T-cell (primary cell): ENCODE measurements around the gene NFIX. TPM values are rescaled to one million over a fixed set of nuclear protein-coding genes. Genes with fewer than 3 reads are reported as not detected.

Experiments used
- ATAC-seq, 4 experiments: fragments of 200-7000 bp in 3 of 4; fragments of 150-1000 bp in 1 of 4; cut with Tn5 transposase; replicated peaks in 1 of 4; 1 replicate in 3 of 4; 2 replicates in 1 of 4; pipeline ENCODE4 v1.10.0; 2021; ENCODE audit warnings: moderate library complexity in 3 of 4, mild to moderate bottlenecking in 2 of 4, moderate number of reproducible peaks in 1 of 4
- CTCF ChIA-PET, 2 donors: fragments of 300-600 bp; sonication (Branson Sonifier 250); formaldehyde crosslinking; loops; one replicate each; lab custom pipeline; 2022; ENCODE audit warnings: antibody characterized with exemption in 2 of 2; lab: Charles Lee
- POLR2A ChIA-PET, 2 donors: fragments of 300-600 bp; sonication (Branson Sonifier 250); formaldehyde crosslinking; loops; one replicate each; lab custom pipeline; 2022; ENCODE audit warnings: antibody characterized with exemption in 2 of 2; lab: Charles Lee
- DNase-seq, 35 experiments: peaks; one replicate each; pipeline versions ENCODE4 v3.0.0 to v3.0.0-alpha.2; 2013 to 2023
- H3K27ac ChIP-seq: one replicate; pipeline ENCODE4 v1.5.1; 2013; ENCODE audit warnings: low read length
- H3K27me3 ChIP-seq, 2 experiments: replicated peaks in 1 of 2; 1 replicate in 1 of 2; 2 replicates in 1 of 2; pipeline versions ENCODE4 v1.6.1 to v1.7.0; 2013; ENCODE audit warnings: low read length in 1 of 2, mixed read lengths in 1 of 2; ENCODE audit not compliant: control insufficient read depth in 2 of 2, insufficient read depth in 2 of 2; ENCODE audit errors: extremely low read depth in 1 of 2
- H3K36me3 ChIP-seq, 2 donors: 1 replicate in 1 of 2; 2 replicates in 1 of 2; pipeline versions ENCODE4 v1.6.1 to v1.7.0; 2013; ENCODE audit warnings: low read length in 1 of 2; ENCODE audit not compliant: control insufficient read depth in 2 of 2, insufficient read depth in 1 of 2; ENCODE audit errors: extremely low read depth in 1 of 2
- H3K4me1 ChIP-seq, 2 experiments: 1 replicate in 1 of 2; 2 replicates in 1 of 2; pipeline versions ENCODE4 v1.6.1 to v1.7.0; 2013; ENCODE audit warnings: low read length in 2 of 2, mixed read lengths in 1 of 2; ENCODE audit not compliant: insufficient read depth in 2 of 2, control insufficient read depth in 1 of 2; ENCODE audit errors: extremely low read depth in 1 of 2
- H3K4me3 ChIP-seq, 2 donors: 1 replicate in 1 of 2; 2 replicates in 1 of 2; pipeline versions ENCODE4 v1.5.1 to v1.7.0; 2013; ENCODE audit warnings: mild to moderate bottlenecking in 2 of 2, low read length in 1 of 2, moderate library complexity in 1 of 2; ENCODE audit not compliant: control insufficient read depth in 1 of 2; ENCODE audit errors: extremely low read depth in 1 of 2
- H3K9me3 ChIP-seq: 2 replicates; pipeline ENCODE4 v1.7.0; 2013
- H3K27ac Mint-ChIP-seq, 2 donors: one replicate each; pipeline ENCODE4 v1.8.0; 2020 to 2021; ENCODE audit warnings: mild to moderate bottlenecking in 2 of 2, mixed read lengths in 2 of 2
- H3K27me3 Mint-ChIP-seq, 2 donors: one replicate each; pipeline ENCODE4 v1.8.0; 2021 to 2022; ENCODE audit warnings: mixed read lengths in 2 of 2
- H3K36me3 Mint-ChIP-seq: one replicate; pipeline ENCODE4 v1.8.0; 2021; ENCODE audit warnings: mixed read lengths
- H3K4me1 Mint-ChIP-seq, 3 donors: one replicate each; pipeline ENCODE4 v1.8.0; 2020 to 2022; ENCODE audit warnings: mixed read lengths in 3 of 3, mild to moderate bottlenecking in 1 of 3
- H3K4me3 Mint-ChIP-seq, 3 donors: one replicate each; pipeline ENCODE4 v1.8.0; 2020 to 2022; ENCODE audit warnings: mild to moderate bottlenecking in 3 of 3, mixed read lengths in 3 of 3, moderate library complexity in 3 of 3
- H3K9me3 Mint-ChIP-seq, 3 donors: one replicate each; pipeline ENCODE4 v1.8.0; 2020 to 2022; ENCODE audit warnings: mixed read lengths in 3 of 3
- WGBS: methylation state at CpG from one replicate; pipeline ENCODE4 v1.1.5; 2013; ENCODE audit warnings: missing lambda C conversion rate; ENCODE audit not compliant: insufficient coverage; 5-methylcytosine and 5-hydroxymethylcytosine counted together
- total RNA-seq, 35 experiments: library from RNA in 6 of 35; stranded (reverse) in 6 of 35; fragments of 120-200 nt in 1 of 35; gene quantifications; one replicate each; pipeline versions ENCODE4 v1.2.1 to v1.2.4 and lab custom pipeline; 2013 to 2026

The NFIX gene
- total RNA-seq, 5 donors from 2014 or later (not counting 1 experiment from before 2014, with no cell fraction given): 3.9 to 6.6 (median 6.3) TPM

- Histone ChIP-seq H3K4me1 (peaks cover 0 to 37% of the 10 kb centered on the region in 2 experiments), H3K27me3 (peaks cover 22 to 91% of the 10 kb centered on the region in 2 experiments), H3K9me3 (no peaks in the 10 kb centered on the region), H3K4me3 (peak overlapping the region; percentile 11 to 34), H3K36me3 (no peaks in the 10 kb centered on the region), H3K27ac (no peak overlapping the region)
- no peaks in the 10 kb centered on the region for H3K9me3 Mint-ChIP-seq
- ChIA-PET CTCF (interaction anchor here in 1 of 2 donors (0.6 to 1.0 kb wide), 4 partner anchors 21 to 67 kb away, joined by 3 to 5 read pairs (median 4); no protein-coding TSS in a partner anchor), POLR2A (interaction anchor here in 1 of 2 donors (0.7 kb wide), 1 partner anchor 8 kb away, joined by 5 read pairs; no protein-coding TSS in a partner anchor)
- peaks cover 22 to 34% (median 29%) of the 10 kb centered on the region in 3 donors for H3K4me1 Mint-ChIP-seq
- H3K27me3 Mint-ChIP-seq: peaks cover 41 to 83% of the 10 kb centered on the region in 2 donors
- peak overlapping the region; percentile 6 to 25 for H3K27ac Mint-ChIP-seq
- H3K4me3 Mint-ChIP-seq: peak overlapping the region; percentile 78 to 82 (median 79)
- 1% methylated on average over 19 of the region's 52 CpGs for WGBS
- DNase-seq (peak in 4 of 35 experiments; percentile 15 to 47 (median 22)), ATAC-seq (peak; percentile 48 to 66 (median 64))
- peaks cover 4% of the 10 kb centered on the region for H3K36me3 Mint-ChIP-seq
Measured at GRCh38 chr19:13012690-13013608, 17.7 kb downstream of the NFIX start.

- no peak for DNase-seq
- Mint-ChIP-seq H3K9me3 (no peaks in the 10 kb centered on the region), H3K4me1 (peaks cover 22 to 34% (median 29%) of the 10 kb centered on the region in 3 donors), H3K27ac (no peak overlapping the region), H3K36me3 (no peaks in the 10 kb centered on the region), H3K4me3 (peak overlapping the region; percentile 65 to 79 (median 78)), H3K27me3 (peaks cover 41 to 79% of the 10 kb centered on the region in 2 donors)
- H3K36me3 ChIP-seq: no peaks in the 10 kb centered on the region
- ATAC-seq: no peak
- no peak overlapping the region for H3K27ac ChIP-seq
- no peaks in the 10 kb centered on the region for H3K9me3 ChIP-seq
- peaks cover 24 to 88% of the 10 kb centered on the region in 2 experiments for H3K27me3 ChIP-seq
- ChIA-PET POLR2A (interaction anchor here (0.7 to 0.8 kb wide), 2 partner anchors 9 kb away, joined by 4 to 5 read pairs; no protein-coding TSS in a partner anchor), CTCF (interaction anchor here in 1 of 2 donors (0.6 to 1.0 kb wide), 4 partner anchors 22 to 66 kb away, joined by 3 to 5 read pairs (median 4); no protein-coding TSS in a partner anchor)
- H3K4me1 ChIP-seq: peaks cover 0 to 37% of the 10 kb centered on the region in 2 experiments
- 8% methylated on average over 13 of the region's 20 CpGs for WGBS
- H3K4me3 ChIP-seq: peak overlapping the region; percentile 11 to 34
Measured at GRCh38 chr19:13013649-13014048, 18.4 kb downstream of the NFIX start.

GRCh38 chr19:13014101-13014920, 19.0 kb downstream of the NFIX start:
- CTCF ChIA-PET: interaction anchor here in 1 of 2 donors (0.7 to 1.0 kb wide), 2 partner anchors 58 to 66 kb away, joined by 3 to 4 read pairs; no protein-coding TSS in a partner anchor

GRCh38 chr19:13014921-13015280, 19.6 kb downstream of the NFIX start:
- Histone ChIP-seq H3K36me3 (no peaks in the 10 kb centered on the region), H3K4me3 (no peak overlapping the region), H3K27ac (no peak overlapping the region), H3K4me1 (peaks cover 0 to 37% of the 10 kb centered on the region in 2 experiments), H3K9me3 (no peaks in the 10 kb centered on the region), H3K27me3 (peaks cover 28 to 76% of the 10 kb centered on the region in 2 experiments)
- DNase-seq (no peak), ATAC-seq (no peak)
- Mint-ChIP-seq H3K9me3 (no peaks in the 10 kb centered on the region), H3K27ac (peak overlapping the region in 1 of 2 donors; percentile 65), H3K4me3 (peak overlapping the region in 2 of 3 donors; percentile 28 to 78), H3K27me3 (peaks cover 36 to 68% of the 10 kb centered on the region in 2 donors), H3K36me3 (no peaks in the 10 kb centered on the region), H3K4me1 (peaks cover 22 to 34% (median 29%) of the 10 kb centered on the region in 3 donors)
- ChIA-PET CTCF (interaction anchor here in 1 of 2 donors (1.3 kb wide), 1 partner anchor 46 kb away, joined by 5 read pairs; no protein-coding TSS in a partner anchor), POLR2A (no interaction called here)
- WGBS: 82% methylated on average over 1 of the region's 4 CpGs

More at GRCh38 chr19:13014101-13014920, 19.0 kb downstream of the NFIX start:
- Mint-ChIP-seq H3K4me1 (peaks cover 22 to 34% (median 29%) of the 10 kb centered on the region in 3 donors), H3K36me3 (no peaks in the 10 kb centered on the region), H3K4me3 (peak overlapping the region; percentile 65 to 79 (median 78)), H3K27ac (peak overlapping the region in 1 of 2 donors; percentile 65), H3K9me3 (no peaks in the 10 kb centered on the region), H3K27me3 (peaks cover 36 to 72% of the 10 kb centered on the region in 2 donors)
- DNase-seq (no peak), ATAC-seq (no peak)
- peaks cover 31 to 81% of the 10 kb centered on the region in 2 experiments for H3K27me3 ChIP-seq
- peaks cover 0 to 37% of the 10 kb centered on the region in 2 experiments for H3K4me1 ChIP-seq
- POLR2A ChIA-PET: interaction anchor here in 1 of 2 donors (0.8 kb wide), 1 partner anchor 8 kb away, joined by 4 read pairs; no protein-coding TSS in a partner anchor
- peak overlapping the region; percentile 11 to 34 for H3K4me3 ChIP-seq
- 31% methylated on average over 18 of the region's 35 CpGs for WGBS
- H3K27ac ChIP-seq: no peak overlapping the region
- no peaks in the 10 kb centered on the region for H3K36me3 ChIP-seq
- no peaks in the 10 kb centered on the region for H3K9me3 ChIP-seq

- H3K27me3 Mint-ChIP-seq: peaks cover 36 to 64% of the 10 kb centered on the region in 2 donors
- no CpG with 5 or more reads among the region's 12 CpGs for WGBS
- peak overlapping the region in 1 of 3 donors; percentile 78 for H3K4me3 Mint-ChIP-seq
- no peaks in the 10 kb centered on the region for H3K36me3 ChIP-seq
- no peak for ATAC-seq
- ChIA-PET CTCF (interaction anchor here in 1 of 2 donors (1.3 kb wide), 1 partner anchor 46 kb away, joined by 5 read pairs; no protein-coding TSS in a partner anchor), POLR2A (interaction anchor here in 1 of 2 donors (0.7 kb wide), 1 partner anchor 503 kb away, joined by 3 read pairs; no protein-coding TSS in a partner anchor)
- H3K27me3 ChIP-seq: peaks cover 30 to 73% of the 10 kb centered on the region in 2 experiments
- no peak for DNase-seq
- H3K9me3 Mint-ChIP-seq: no peaks in the 10 kb centered on the region
- no peak overlapping the region for H3K4me3 ChIP-seq
- H3K27ac Mint-ChIP-seq: no peak overlapping the region
- H3K36me3 Mint-ChIP-seq: no peaks in the 10 kb centered on the region
- H3K4me1 ChIP-seq: peaks cover 0 to 34% of the 10 kb centered on the region in 2 experiments
- H3K4me1 Mint-ChIP-seq: peaks cover 22 to 34% (median 29%) of the 10 kb centered on the region in 3 donors
- no peak overlapping the region for H3K27ac ChIP-seq
- no peaks in the 10 kb centered on the region for H3K9me3 ChIP-seq
Measured at GRCh38 chr19:13015361-13016223, 20.3 kb downstream of the NFIX start.
